Caco-2 (cell line): Measurements from ENCODE around the gene FRY. TPM values are rescaled to one million over a fixed set of nuclear protein-coding genes. Genes with fewer than 3 reads are reported as not detected.
A peak's percentile ranks its signal among the peaks of the same experiment; 100 is the strongest.
"Not testable (repeated sequence)": the region's sequence is repeated elsewhere in the genome, so short reads cannot be mapped to it uniquely, and the experiment has no call there.

Experiments
- BruUV-seq: library from RNA; stranded (reverse); fragments of 400-500 nt; replicated peaks from 2 replicates; lab custom pipeline; 2021; lab: Mats Ljungman, UMichigan
- CTCF ChIA-PET: fragments of 300-600 bp; sonication (Branson Sonifier 250); formaldehyde crosslinking; loops from one replicate; lab custom pipeline; 2022; ENCODE audit warnings: antibody characterized with exemption; lab: Charles Lee
- POLR2A ChIA-PET: fragments of 300-600 bp; sonication (Branson Sonifier 250); formaldehyde crosslinking; loops from one replicate; lab custom pipeline; 2022; ENCODE audit warnings: antibody characterized with exemption; lab: Charles Lee
- DNase-seq, 2 experiments: peaks; one replicate each; pipeline versions ENCODE4 v3.0.0 to v3.0.0-alpha.2; 2020 to 2022
- H3K27me3 ChIP-seq: replicated peaks from 2 replicates; pipeline ENCODE4 v1.6.0; 2011; ENCODE audit warnings: low read length; ENCODE audit not compliant: control insufficient read depth, insufficient read depth
- H3K36me3 ChIP-seq: 2 replicates; pipeline ENCODE4 v1.5.1; 2011; ENCODE audit warnings: low read length; ENCODE audit not compliant: control insufficient read depth, insufficient read depth
- H3K4me1 ChIP-seq: fragments of 250-450 bp; sonication (Bioruptor Pico); 2 replicates; pipeline ENCODE4 v1.5.1; 2020; ENCODE audit warnings: mild to moderate bottlenecking
- H3K4me3 ChIP-seq: 2 replicates; pipeline ENCODE4 v1.5.1; 2011; ENCODE audit warnings: low read depth, mild to moderate bottlenecking, control low read depth, low read length
- H3K9me3 ChIP-seq: fragments of 250-450 bp; sonication (Bioruptor Pico); 2 replicates; pipeline ENCODE4 v1.5.1; 2020; ENCODE audit warnings: mild to moderate bottlenecking, moderate library complexity
- H3K27ac Mint-ChIP-seq: one replicate; pipeline ENCODE4 v1.8.0; 2022; ENCODE audit warnings: mixed read lengths; ENCODE audit not compliant: unreplicated experiment
- H3K27me3 Mint-ChIP-seq: one replicate; pipeline ENCODE4 v1.8.0; 2022; ENCODE audit warnings: mixed read lengths; ENCODE audit not compliant: insufficient read depth, unreplicated experiment
- H3K36me3 Mint-ChIP-seq: one replicate; pipeline ENCODE4 v1.8.0; 2022; ENCODE audit warnings: mild to moderate bottlenecking, mixed read lengths; ENCODE audit not compliant: insufficient read depth, unreplicated experiment
- H3K4me1 Mint-ChIP-seq: one replicate; pipeline ENCODE4 v1.8.0; 2022; ENCODE audit warnings: low read depth, mixed read lengths; ENCODE audit not compliant: unreplicated experiment
- H3K4me3 Mint-ChIP-seq: one replicate; pipeline ENCODE4 v1.8.0; 2022; ENCODE audit warnings: mild to moderate bottlenecking, moderate library complexity, mixed read lengths; ENCODE audit not compliant: unreplicated experiment
- H3K9me3 Mint-ChIP-seq: one replicate; pipeline ENCODE4 v1.8.0; 2022; ENCODE audit warnings: mixed read lengths; ENCODE audit not compliant: unreplicated experiment
- intact Hi-C: fragments of 100-400 bp; cut with micrococcal nuclease; formaldehyde crosslinking; loops from one replicate; pipeline ENCODE4 v1.10.0; 2022; ENCODE audit not compliant: unreplicated experiment
- total RNA-seq: library from RNA; stranded (reverse); gene quantifications from 2 replicates; pipeline ENCODE4 v1.2.3, GENCODE V29; 2022
- TF ChIP-seq, protein P1 (sequence below), 2 experiments: fragments of 200-600 bp in 1 of 2; IDR thresholded peaks; 1 replicate in 1 of 2; 2 replicates in 1 of 2; pipeline versions ENCODE4 v1.5.1 to v1.8.0; 2011 to 2022; ENCODE audit warnings: antibody characterized with exemption in 1 of 2, control low read depth in 1 of 2, inconsistent platforms in 1 of 2, low read depth in 1 of 2, low read length in 1 of 2, mild to moderate bottlenecking in 1 of 2, moderate library complexity in 1 of 2; ENCODE audit not compliant: insufficient read depth in 1 of 2, severe bottlenecking in 1 of 2, unreplicated experiment in 1 of 2

FRY gene
- total RNA-seq, 1 experiment from 2014 or later: 118 TPM

DNA sequence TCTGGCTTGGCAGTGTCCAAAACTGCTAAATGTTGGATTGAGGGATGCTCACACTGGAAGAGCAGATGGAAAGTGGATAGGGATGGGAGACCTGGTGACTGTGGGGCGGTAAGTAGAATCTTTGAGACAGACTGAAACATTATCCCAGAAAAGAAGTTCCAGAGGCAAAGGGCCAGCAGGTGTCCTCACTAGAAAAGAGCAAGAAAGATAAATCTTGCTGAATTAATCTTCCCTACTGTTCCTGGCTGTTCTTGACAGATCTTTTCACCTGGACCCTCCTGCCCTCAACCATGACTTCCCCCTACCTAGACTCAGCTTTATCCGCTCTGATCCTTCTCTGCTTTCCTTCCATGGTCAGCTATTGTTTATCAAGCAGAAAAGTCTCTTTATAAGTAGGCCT lies 35.0 kb upstream of the FRY start:
- TF ChIP-seq, protein P1, sequence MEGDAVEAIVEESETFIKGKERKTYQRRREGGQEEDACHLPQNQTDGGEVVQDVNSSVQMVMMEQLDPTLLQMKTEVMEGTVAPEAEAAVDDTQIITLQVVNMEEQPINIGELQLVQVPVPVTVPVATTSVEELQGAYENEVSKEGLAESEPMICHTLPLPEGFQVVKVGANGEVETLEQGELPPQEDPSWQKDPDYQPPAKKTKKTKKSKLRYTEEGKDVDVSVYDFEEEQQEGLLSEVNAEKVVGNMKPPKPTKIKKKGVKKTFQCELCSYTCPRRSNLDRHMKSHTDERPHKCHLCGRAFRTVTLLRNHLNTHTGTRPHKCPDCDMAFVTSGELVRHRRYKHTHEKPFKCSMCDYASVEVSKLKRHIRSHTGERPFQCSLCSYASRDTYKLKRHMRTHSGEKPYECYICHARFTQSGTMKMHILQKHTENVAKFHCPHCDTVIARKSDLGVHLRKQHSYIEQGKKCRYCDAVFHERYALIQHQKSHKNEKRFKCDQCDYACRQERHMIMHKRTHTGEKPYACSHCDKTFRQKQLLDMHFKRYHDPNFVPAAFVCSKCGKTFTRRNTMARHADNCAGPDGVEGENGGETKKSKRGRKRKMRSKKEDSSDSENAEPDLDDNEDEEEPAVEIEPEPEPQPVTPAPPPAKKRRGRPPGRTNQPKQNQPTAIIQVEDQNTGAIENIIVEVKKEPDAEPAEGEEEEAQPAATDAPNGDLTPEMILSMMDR (IDR thresholded peaks at IDR 0.05; ENCODE audit: insufficient read depth in 1 of 2, low read depth in 1 of 2, low read length in 1 of 2, severe bottlenecking in 1 of 2, unreplicated experiment in 1 of 2): peak in 1 of 2 experiments; percentile 8
- ChIA-PET CTCF (interaction anchor here (0.7 kb wide), 1 partner anchor 87 kb away, joined by 4 read pairs; no protein-coding TSS in a partner anchor), POLR2A (no interaction called here)
- H3K27me3 ChIP-seq: no peaks in the 10 kb centered on the region
- H3K4me1 Mint-ChIP-seq: peaks cover 24% of the 10 kb centered on the region
- H3K9me3 ChIP-seq: no peaks in the 10 kb centered on the region
- intact Hi-C loops: loop anchor here (5.0 kb wide), 1 partner anchor 69 kb away; no protein-coding TSS in a partner anchor
- peaks cover 17% of the 10 kb centered on the region for H3K4me1 ChIP-seq
- no peak overlapping the region for H3K4me3 ChIP-seq
- H3K27ac Mint-ChIP-seq: no peak overlapping the region
- no peaks in the 10 kb centered on the region for H3K27me3 Mint-ChIP-seq
- H3K9me3 Mint-ChIP-seq: no peaks in the 10 kb centered on the region
- peaks cover 5% of the 10 kb centered on the region for H3K36me3 Mint-ChIP-seq
- BruUV-seq: no TSS peak
- DNase-seq: no peak
- H3K4me3 Mint-ChIP-seq: no peak overlapping the region
- H3K36me3 ChIP-seq: no peaks in the 10 kb centered on the region; the same call in 1 of the 2 replicates

DNA sequence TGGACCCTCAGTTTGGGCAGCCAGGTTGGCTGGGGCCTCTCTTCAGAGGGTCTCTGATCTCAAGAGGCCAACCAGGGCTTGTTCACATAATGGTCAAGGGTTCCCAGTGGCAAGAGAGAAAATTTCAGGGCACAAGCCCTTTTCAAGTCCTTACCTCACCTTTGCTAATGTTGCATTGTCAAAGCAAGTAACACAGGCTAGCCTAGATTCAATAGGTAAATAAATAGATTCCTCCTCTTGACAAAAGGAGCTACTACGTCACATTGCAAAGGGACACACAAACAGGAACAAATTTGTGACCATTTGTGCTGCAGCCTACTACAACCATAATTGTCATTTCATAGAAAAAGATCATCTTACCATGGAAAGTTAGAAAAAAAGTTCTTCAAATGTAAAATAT lies 33.9 kb upstream of the FRY start:
- DNase-seq: peak in 1 of 2 experiments; percentile 7
- H3K9me3 Mint-ChIP-seq: no peaks in the 10 kb centered on the region
- no peak overlapping the region for H3K4me3 ChIP-seq
- no peaks in the 10 kb centered on the region for H3K9me3 ChIP-seq
- TF ChIP-seq, protein P1 (IDR thresholded peaks at IDR 0.05; ENCODE audit: insufficient read depth in 1 of 2, low read depth in 1 of 2, low read length in 1 of 2, severe bottlenecking in 1 of 2, unreplicated experiment in 1 of 2): no peak
- ChIA-PET POLR2A (no interaction called here), CTCF (interaction anchor here (0.6 to 1.5 kb wide), 2 partner anchors 88 to 93 kb away, joined by 4 to 6 read pairs; no protein-coding TSS in a partner anchor)
- no peaks in the 10 kb centered on the region for H3K27me3 ChIP-seq
- peaks cover 17% of the 10 kb centered on the region for H3K4me1 ChIP-seq
- no peaks in the 10 kb centered on the region; the same call in 1 of the 2 replicates for H3K36me3 ChIP-seq
- H3K4me3 Mint-ChIP-seq: peak overlapping the region; percentile 32
- H3K27me3 Mint-ChIP-seq: no peaks in the 10 kb centered on the region
- intact Hi-C loops: loop anchor here (5.0 kb wide), 1 partner anchor 70 kb away; no protein-coding TSS in a partner anchor
- BruUV-seq: no TSS peak
- peaks cover 5% of the 10 kb centered on the region for H3K36me3 Mint-ChIP-seq
- H3K27ac Mint-ChIP-seq: peak overlapping the region; percentile 33
- peaks cover 24% of the 10 kb centered on the region for H3K4me1 Mint-ChIP-seq

DNA sequence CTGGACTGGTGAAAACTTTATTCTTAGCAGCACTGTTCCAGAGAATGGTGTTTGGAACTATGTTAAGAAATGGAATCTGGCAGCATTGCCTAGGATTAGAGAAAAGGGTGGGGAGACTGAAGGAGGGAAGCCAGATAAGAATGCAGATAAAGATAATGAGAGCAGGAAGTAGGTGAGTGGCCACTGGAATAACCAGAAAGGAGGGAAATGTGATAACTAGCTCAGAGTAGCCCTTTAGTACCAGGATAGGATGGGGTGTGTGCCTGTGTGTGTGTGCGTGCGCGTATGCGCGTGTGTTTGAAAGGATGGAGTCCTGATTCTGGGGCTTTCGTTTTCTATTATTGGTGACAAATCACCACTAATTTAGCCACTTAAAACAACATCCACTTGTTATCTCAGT lies 33.4 kb upstream of the FRY start:
- Mint-ChIP-seq H3K27me3 (no peaks in the 10 kb centered on the region), H3K9me3 (no peaks in the 10 kb centered on the region), H3K36me3 (peaks cover 5% of the 10 kb centered on the region), H3K4me1 (peaks cover 24% of the 10 kb centered on the region), H3K27ac (peak overlapping the region; percentile 33), H3K4me3 (peak overlapping the region; percentile 32)
- H3K27me3 ChIP-seq: no peaks in the 10 kb centered on the region
- TF ChIP-seq, protein P1 (IDR thresholded peaks at IDR 0.05; ENCODE audit: insufficient read depth in 1 of 2, low read depth in 1 of 2, low read length in 1 of 2, severe bottlenecking in 1 of 2, unreplicated experiment in 1 of 2): no peak
- ChIA-PET POLR2A (interaction anchor here (0.6 kb wide), 1 partner anchor 317 kb away, joined by 3 read pairs; the partner anchor contains the start of genes BRCA2 and ZAR1L), CTCF (interaction anchor here (0.6 to 1.5 kb wide), 2 partner anchors 88 to 92 kb away, joined by 4 to 6 read pairs; no protein-coding TSS in a partner anchor)
- DNase-seq: peak; percentile 49 to 51
- no peak overlapping the region for H3K4me3 ChIP-seq
- peaks cover 17% of the 10 kb centered on the region for H3K4me1 ChIP-seq
- no peaks in the 10 kb centered on the region for H3K9me3 ChIP-seq
- no peaks in the 10 kb centered on the region; the same call in 1 of the 2 replicates for H3K36me3 ChIP-seq
- intact Hi-C loops: loop anchor here (5.0 kb wide), 1 partner anchor 71 kb away; no protein-coding TSS in a partner anchor
- BruUV-seq: no TSS peak

DNA sequence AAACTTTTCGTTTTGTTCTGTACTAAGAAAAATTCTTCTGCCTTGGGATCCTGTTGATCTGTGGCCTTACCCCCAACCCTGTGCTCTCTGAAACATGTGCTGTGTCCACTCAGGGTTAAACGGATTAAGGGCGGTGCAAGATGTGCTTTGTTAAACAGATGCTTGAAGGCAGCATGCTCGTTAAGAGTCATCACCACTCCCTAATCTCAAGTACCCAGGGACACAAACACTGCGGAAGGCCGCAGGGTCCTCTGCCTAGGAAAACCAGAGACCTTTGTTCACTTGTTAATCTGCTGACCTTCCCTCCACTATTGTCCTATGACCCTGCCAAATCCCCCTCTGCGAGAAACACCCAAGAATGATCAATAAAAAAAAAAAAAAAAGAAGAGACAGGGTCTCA lies 30.8 kb upstream of the FRY start:
- H3K4me1 Mint-ChIP-seq: peaks cover 24% of the 10 kb centered on the region

More for the DNA sequence above, 30.8 kb upstream of the FRY start:
- CTCF ChIA-PET: interaction anchor here (1.1 kb wide), 1 partner anchor 91 kb away, joined by 11 read pairs; no protein-coding TSS in a partner anchor
- intact Hi-C loops: loop anchor here (2.0 to 5.0 kb wide), 2 partner anchors 90 to 258 kb away; no protein-coding TSS in a partner anchor
- BruUV-seq, H3K36me3 ChIP-seq, H3K27ac Mint-ChIP-seq, H3K4me3 Mint-ChIP-seq, H3K9me3 Mint-ChIP-seq, H3K36me3 Mint-ChIP-seq, H3K27me3 ChIP-seq, DNase-seq, POLR2A ChIA-PET, H3K9me3 ChIP-seq, H3K27me3 Mint-ChIP-seq, H3K4me3 ChIP-seq: not testable (repeated sequence)
- peaks cover 17% of the 10 kb centered on the region for H3K4me1 ChIP-seq
